ENCODE results near the gene PCBP3.

- TF ChIP-seq CTCF (IDR thresholded peaks at IDR 0.05; ENCODE audit: insufficient read depth, low read length, poor library complexity, severe bottlenecking) (no peak), EZH2phosphoT487 (conservative IDR thresholded peaks at IDR 0.05; ENCODE audit: low read length) (no peak)
These were observed 265.9 kb downstream of the PCBP3 start for GRCh38 chr21:45909238-45909988.

All from SU-DHL-6 (cell line).